ENCODE measurements around the gene CYP39A1.

CYP39A1 gene

DNA sequence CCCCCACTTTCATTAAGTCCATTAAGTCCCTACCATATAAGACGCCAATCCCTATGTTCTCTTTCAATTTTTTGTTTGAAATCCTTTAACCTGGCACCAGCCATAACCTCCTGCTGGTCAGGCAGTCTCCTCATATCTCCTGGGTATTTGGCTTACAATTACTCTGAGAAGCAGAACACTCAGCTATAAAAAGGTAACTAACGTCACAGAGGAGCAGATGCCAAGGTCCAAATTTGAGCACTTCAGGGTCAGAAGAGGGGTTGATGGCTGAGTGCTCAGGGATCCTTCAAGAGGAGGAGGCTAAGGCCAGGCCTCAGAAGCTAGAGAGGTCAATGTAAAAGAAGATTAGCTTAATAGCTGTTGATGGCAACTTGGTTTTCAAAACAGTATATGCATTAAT is 139.1 kb downstream of the CYP39A1 start:
- no peak for DNase-seq (ENCODE audit: low read depth in 3 of 3)

DNA sequence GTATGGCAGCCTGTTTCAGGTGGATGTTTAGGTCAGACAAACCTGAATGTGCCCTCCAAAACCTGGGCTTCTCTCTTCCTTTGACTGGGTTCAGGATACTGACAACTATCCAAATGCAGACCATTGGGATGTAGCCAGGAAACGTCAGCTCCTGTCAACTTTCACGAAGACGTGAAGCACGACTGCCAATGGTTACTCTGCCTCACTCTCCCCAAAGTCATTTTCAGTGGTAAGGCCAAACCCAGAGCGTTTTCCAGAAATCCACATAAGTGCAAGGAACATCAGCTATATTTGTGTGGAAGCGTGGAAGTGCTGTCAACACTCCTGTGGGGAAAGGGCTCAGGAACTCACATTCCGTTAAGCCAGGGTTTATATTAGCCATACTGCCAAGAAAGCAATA is 141.3 kb downstream of the CYP39A1 start:
- DNase-seq (ENCODE audit: low read depth in 3 of 3) = no peak

- no peak for DNase-seq (ENCODE audit: low read depth in 3 of 3)
Observed at GRCh38 chr6:46510651-46511050, 142.0 kb downstream of the CYP39A1 start.

GRCh38 chr6:46509981-46510510 is 142.6 kb downstream of the CYP39A1 start:
- DNase-seq (ENCODE audit: low read depth in 3 of 3) = no peak

- no peak for DNase-seq (ENCODE audit: low read depth in 3 of 3)
Observed at GRCh38 chr6:46509063-46509462, 143.6 kb downstream of the CYP39A1 start.

- DNase-seq (ENCODE audit: low read depth in 3 of 3) = no peak
Observed at GRCh38 chr6:46507426-46507825, 145.2 kb downstream of the CYP39A1 start.

DNA sequence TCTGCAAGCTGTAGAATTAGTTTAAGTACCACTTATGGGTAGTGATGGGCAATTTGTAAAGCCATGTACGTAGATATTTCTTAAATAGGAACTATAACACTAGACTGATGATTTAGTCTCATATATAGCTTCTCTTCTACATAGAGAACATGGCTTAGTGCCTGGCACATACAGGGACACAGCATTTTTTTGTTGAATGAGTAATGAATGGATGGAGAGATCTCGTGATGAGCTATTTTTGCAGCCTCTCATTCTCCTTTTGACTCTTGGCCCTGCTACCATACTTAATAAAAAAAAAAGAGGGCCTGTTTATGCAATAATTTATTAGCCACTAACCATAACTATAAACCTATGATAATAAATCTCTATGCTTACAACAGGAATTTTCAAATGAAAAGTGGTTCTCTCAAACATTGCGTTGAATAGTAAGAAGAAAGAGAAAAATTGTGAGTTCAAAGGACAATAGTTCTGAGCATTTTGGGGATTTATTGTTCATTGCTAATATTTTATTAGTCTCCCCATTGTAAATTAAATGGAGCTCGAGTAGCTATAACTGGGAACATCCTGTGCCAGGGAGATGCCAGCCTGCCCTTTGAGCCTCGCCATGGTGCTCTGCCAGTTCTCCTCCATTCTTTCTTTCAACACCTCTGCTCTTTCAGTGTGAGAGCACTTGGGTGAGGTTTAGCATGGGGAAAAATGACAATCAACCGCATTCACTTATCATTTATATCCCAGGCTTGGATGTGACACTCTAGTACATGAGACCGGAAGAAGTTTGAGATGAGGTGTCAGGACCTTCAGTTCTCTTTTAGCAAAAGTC is 146.7 kb downstream of the CYP39A1 start:
- DNase-seq (ENCODE audit: low read depth in 3 of 3) = no peak

DNA sequence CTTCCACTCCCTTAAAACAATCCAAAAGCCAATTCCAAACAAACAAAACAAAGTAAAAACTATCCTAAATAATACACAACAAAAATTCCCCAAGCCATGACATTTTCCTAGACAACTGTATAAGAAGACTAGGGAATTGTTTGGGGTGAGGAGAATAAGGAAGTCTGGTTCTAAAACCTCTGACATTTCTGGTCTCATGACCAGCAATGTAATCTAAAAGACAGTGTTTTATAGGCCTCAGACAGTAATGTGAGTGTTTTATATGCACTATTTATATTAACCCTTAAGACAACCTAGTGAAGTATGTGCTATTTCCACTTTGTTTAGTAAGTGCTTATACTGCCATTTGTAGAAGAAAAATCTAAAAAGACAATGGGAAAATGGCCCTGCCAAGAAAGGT is 148.4 kb downstream of the CYP39A1 start:
- DNase-seq (ENCODE audit: low read depth in 3 of 3) = no peak

DNA sequence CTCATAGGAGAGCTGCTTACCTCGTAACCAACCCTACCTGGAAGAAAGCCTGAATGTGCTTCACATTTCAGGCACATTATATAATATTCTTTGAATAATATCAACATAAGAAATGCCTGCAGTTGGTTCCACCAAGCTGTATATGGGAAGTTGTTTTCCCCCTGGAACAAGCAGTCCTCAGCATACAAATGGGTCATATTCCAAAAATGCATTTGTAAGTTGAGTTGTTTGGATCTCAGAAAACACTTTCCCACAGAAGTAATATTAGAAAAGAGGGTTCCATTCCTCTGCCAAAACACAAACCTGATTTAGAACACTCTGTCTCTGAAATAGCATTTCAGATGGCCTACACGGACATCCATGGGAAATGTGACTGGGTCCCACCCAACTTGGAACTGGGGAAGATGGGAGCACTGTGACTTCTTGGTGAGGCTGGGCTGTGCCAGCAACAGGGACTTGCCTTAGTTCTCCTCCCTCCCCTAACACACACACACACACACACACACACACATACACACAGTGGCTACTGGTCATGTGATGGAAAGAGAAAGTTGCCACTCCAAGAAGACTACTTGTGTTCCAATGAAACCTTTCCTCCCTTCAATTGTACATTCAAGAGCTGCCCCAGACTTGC is 150.0 kb downstream of the CYP39A1 start:
- no peak for DNase-seq (ENCODE audit: low read depth in 3 of 3)

DNA sequence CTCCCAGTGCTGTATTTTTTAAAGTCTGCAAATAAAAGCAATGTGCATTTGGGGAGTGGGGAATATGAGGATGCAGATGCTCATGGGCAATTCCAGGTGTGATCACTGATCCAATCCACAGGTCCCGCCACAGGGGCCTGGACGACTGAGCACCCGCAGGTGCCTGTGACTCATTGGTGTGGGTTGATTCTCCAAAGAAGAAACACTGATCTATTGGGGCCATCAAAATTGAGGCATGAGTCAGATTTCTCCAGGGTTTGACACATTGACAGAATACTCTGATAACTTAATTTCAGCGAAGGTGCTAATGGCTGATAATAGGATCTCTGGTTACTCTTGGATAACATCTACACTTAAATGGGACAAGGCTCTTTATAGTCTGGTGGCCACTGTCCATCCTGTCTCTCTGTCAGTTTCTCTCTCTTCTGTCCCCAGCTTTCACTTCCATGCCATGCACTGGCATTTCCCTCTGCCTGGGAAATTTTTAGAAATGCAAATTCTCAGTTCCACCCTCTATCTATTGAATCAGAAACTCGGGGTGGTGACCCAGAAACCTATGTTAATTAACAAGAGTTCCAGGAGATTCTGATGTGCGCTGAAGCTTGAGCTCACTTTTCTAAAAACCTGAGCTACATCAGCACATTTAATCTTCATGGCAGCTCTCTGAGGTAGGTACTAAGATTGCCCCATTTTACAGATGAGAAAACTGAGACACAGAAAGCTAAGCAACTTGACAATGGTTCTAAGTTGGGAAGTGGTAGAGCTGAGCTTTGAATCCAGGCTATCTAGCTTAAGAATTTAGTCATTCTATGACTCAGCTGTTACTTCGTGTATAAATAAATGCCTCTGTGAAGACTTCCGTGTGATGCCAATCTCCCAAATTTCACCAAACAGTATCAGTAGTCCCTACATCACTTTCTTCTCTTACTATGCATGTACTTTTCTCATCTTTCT is 151.2 kb downstream of the CYP39A1 start:
- DNase-seq (ENCODE audit: low read depth in 3 of 3) = no peak

DNA sequence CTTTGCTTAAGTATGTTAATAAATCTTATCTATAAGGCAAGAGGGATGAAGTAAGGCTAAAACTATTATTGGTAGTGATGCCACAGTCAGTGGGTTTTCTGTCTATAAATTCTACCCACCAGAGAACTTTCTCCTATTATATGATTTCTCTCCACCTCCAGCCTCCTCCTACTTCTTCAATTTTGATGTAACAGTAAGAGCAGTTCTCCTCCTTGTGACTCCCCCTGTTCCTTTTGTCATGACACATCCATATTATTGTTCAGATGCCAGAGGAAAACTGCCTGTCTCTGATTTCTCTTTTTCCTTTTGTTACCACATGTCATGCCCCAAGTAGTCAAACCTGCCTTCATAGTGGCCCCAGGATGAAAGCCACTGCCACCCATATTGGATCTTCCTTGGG is 152.2 kb downstream of the CYP39A1 start:
- no peak for DNase-seq (ENCODE audit: low read depth in 3 of 3)
